ENCODE data around the gene WWP2.
"Not testable (repeated sequence)": the region's sequence is repeated elsewhere in the genome, so short reads cannot be mapped to it uniquely, and the experiment has no call there.

The WWP2 gene

GRCh38 chr16:69831212-69832123, 69.3 kb downstream of the WWP2 start:
- no peak for FAIRE-seq

- no peak for FAIRE-seq
Measured at GRCh38 chr16:69833357-69834282, 71.5 kb downstream of the WWP2 start.

GRCh38 chr16:69834807-69835466, 72.8 kb downstream of the WWP2 start:
- FAIRE-seq, result no peak

- FAIRE-seq, result no peak
Measured at GRCh38 chr16:69836257-69836656, 74.1 kb downstream of the WWP2 start.

DNA sequence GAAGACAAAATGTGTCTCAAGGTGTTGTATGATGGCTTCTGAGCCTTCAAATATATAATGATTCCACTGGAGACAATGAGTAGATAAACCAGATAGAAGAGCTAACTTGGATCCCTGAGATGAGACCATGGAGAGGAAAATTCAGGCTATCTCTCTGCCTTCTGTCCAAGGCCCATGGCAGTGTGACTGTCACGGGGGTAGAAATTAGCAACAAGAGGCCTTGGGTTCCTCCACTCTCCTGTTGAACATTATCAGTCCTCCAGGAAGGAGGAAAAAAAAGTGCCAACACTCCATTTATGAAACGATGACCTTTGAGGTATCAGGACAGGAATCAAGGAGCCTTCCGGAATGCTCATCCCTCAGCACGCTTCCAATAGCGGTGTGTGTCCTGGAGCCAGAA, 75.2 kb downstream of the WWP2 start:
- no peak for FAIRE-seq

GRCh38 chr16:69838489-69838888, 76.4 kb downstream of the WWP2 start:
- FAIRE-seq, result no peak

DNA sequence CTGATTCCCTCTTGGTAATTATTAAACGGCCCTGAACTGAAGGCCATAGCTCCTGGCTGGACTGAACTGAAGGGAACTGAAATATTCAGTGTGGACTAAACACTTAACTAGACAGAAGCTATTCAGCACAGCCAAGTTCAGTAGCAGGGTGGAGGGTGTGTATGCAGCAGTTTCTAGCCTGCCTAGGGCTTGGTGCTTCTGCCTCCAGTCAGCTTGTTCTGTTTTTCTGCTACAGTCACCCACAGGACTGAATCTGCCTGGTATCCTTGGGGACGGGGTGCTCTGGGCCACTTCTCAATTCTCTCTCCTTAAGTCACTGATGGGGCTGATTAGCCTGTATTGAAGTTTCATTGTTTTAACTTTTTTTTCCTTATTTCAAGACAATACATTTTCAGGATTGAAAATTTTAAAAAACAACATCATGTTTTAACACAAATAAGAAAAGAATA, 77.1 kb downstream of the WWP2 start:
- FAIRE-seq, result no peak

DNA sequence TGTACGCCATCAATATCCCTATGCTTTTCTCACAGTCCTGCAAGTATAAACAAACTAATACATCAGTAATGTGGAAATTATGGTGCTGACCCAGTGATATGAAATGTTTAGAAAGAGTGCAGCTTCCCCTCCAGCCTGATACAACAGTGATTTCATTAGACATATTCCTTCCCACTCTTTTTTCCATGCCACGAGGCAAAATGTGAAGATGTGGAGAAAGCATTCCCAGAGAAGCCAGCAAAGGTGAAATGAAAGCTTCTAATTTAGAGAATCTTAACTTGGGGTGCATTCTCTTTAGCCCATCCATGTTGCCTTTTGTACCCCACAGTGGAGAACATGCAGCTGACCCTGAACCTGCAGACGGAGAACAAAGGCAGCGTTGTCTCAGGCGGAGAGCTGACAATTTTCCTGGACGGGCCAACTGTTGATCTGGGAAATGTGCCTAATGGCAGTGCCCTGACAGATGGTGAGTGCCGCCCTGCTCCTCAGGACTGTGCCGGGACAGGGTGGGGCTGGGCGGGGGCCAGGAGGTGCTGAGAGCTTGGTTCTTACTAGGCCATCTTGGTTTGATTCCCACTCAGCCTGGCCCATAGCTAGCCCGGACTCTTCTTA, 77.8 kb downstream of the WWP2 start:
- no peak for FAIRE-seq

- FAIRE-seq, result no peak
Measured at GRCh38 chr16:69840975-69841374, 78.8 kb downstream of the WWP2 start.

GRCh38 chr16:69844441-69844840, 82.3 kb downstream of the WWP2 start:
- FAIRE-seq, result no peak

DNA sequence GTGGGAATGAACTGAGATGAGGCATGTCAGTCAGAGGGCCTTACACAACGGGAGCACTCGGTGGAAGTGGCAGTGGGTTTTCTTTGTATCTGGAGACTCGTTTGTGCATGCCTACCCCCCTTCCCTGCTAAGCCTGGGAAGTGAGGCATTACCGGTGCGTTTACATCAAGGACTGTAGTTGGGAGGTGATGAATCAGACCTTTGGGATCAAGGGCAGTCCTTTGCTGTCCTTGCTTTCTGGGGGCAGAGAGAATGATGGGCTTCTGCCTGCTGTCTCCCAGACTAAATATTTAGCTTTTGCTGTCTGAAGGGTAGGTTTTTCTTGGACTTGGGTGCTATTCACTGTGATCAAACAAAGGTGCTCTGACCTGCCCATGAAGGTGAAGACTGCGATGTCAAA, 83.0 kb downstream of the WWP2 start:
- FAIRE-seq, result no peak

GRCh38 chr16:69847643-69848042, 85.5 kb downstream of the WWP2 start:
- FAIRE-seq, result no peak

DNA sequence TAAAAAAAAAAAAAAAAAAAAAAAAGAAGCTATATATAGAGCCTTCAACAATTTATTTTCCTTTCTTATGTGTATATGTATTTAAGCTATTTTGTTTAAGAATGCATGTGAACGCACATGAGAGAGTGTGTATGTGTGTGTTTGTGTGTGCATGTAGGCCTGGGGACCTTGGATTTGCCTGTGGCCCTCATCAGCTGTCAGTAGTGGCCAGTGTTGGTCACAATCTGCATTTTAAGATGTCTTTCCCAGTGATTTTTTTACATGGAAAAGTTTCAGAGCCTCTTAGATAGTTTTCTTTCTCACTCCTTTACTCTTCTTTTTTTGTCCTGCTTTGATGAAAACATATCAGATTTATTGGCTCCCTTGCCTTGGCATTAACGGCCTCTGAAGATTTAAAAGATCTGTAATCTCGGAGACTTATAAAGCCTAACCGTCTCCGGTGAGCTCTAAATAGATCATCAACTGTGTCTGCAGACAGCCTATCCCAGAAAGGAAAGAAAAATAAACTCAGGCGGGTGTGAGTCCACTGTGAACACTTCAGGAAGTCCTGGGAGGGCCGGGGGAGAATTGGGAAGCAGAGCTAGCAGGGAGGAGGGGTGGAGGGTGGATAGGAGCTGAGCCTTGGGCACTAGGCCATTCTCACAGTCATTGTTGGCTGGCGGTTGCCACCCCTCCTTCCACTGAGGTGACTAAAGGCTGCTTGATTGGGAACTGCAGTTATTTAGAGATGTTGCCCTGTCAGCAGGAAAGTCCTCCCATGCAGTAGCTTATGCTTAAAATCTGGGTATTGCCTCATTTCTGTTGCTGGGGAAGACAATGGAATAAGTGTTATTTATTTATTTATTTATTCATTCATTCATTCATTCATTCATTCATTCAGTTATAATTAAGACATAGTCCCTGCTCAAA, 86.8 kb downstream of the WWP2 start:
- FAIRE-seq, result no peak

DNA sequence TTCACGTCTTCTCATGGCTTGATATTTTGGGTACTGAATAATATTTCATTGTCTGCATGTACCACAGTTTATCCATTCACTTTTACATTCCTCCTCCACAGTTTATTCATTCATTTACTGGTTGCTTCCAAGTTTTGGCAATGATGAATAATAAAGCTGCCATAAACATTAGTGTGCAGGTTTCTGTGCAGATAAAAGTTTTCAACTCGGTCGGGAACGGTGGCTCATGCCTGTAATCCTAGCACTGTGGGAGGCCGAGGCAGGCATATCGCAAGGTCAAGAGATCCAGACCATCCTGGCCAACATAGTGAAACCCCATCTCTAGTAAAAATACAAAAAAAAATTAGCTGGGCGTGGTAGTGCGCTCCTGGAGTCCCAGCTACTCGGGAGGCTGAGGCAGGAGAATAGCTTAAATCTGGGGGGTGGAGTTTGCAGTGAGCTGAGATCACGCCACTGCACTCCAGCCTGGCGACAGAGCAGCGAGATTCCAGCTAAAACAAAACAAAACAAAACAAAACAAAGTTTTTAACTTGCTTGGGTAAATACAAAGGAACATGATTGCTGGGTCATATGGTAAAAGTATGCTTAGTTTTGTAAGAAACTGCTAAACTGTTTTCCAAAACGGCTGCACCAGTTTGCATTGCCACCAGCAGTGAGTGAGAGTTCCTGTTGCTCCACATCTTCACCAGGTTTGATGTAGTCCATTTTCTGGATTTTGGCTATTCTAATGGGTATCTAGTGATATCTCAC, 89.5 kb downstream of the WWP2 start:
- no peak for FAIRE-seq

GRCh38 chr16:69852815-69853214, 90.7 kb downstream of the WWP2 start:
- FAIRE-seq, result no peak

DNA sequence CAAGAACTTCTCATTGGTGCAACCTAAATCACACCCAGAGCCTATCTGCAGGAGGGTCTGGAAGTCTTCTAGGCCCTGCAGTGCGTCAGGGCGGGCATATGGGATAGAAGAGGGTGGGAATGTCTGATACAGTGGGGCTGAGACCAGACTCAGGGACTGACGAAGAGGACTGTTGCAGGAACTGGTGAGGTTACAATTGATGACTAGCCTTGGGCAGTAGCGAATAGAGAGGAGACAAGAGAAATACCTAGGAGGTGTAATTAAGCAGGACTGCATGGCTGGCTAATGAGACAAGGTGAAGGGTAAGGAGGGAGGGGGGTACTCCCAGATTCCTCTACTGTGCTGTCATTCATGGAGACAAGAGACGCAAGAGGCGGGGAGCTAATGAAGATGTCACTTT, 91.3 kb downstream of the WWP2 start:
- no peak for FAIRE-seq

- FAIRE-seq, result not testable (repeated sequence)
Measured at GRCh38 chr16:69854776-69855175, 92.6 kb downstream of the WWP2 start.

GRCh38 chr16:69855592-69855991, 93.5 kb downstream of the WWP2 start:
- FAIRE-seq, result no peak

DNA sequence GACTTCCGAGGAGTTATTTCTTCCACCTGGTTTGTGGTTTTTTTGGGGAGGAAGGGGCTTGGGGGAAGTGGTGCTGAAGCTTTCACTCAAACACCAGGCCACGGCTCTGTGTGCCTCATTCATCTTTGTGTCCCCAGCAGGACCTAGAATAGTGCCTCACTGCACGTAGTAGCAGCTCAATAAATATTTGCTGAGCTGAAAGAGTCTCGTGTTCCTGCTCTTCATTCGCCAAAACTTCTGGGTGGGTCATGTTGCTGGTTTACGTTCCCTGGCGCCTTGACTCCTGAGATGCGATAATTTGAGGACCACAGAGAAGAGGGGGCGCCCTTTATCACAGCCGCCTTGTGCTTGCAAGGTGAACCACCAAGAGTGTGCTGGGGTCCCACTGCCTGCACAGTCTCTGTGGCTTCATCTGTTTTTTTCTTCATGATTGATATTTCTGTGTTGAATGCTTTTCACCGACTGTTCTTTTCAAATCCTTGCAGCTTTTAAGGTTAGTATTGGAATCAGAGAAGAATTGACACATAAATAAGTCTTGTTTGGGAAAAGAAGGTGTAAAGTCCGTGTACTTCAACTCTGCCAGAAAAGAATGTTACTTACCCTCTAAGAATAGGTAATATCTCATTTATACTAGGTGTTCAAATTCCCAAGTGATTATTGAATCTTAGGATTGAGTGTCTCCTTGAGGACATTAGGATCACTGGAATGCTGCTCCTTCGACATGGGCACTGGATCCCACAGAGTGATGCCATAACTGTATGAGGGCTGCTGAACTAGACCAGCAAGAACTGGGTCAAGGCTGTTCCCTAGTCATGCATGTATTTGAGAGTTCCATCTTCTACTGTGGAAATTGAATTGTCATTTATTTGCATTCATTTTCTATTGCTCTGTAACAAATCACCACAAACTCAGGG, 96.3 kb downstream of the WWP2 start:
- no peak for FAIRE-seq
